IgD-negative memory B cell (primary cell): Measurements from ENCODE around the gene NTRK2. TPM values are rescaled to one million over a fixed set of nuclear protein-coding genes. Genes with fewer than 3 reads are reported as not detected.

Experiments used
- H3K27ac Mint-ChIP-seq, 3 donors: one replicate each; pipeline ENCODE4 v1.8.0; 2020 to 2022; ENCODE audit warnings: mild to moderate bottlenecking in 3 of 3, mixed read lengths in 3 of 3, moderate library complexity in 1 of 3
- H3K27me3 Mint-ChIP-seq: one replicate; pipeline ENCODE4 v1.8.0; 2021; ENCODE audit warnings: mixed read lengths
- H3K36me3 Mint-ChIP-seq: one replicate; pipeline ENCODE4 v1.8.0; 2020; ENCODE audit warnings: mild to moderate bottlenecking, mixed read lengths
- H3K4me1 Mint-ChIP-seq, 3 donors: one replicate each; pipeline ENCODE4 v1.8.0; 2020 to 2022; ENCODE audit warnings: mixed read lengths in 3 of 3, mild to moderate bottlenecking in 1 of 3
- H3K4me3 Mint-ChIP-seq, 4 donors: one replicate each; pipeline ENCODE4 v1.8.0; 2020 to 2022; ENCODE audit warnings: mild to moderate bottlenecking in 4 of 4, mixed read lengths in 4 of 4, moderate library complexity in 3 of 4
- H3K9me3 Mint-ChIP-seq, 3 donors: one replicate each; pipeline ENCODE4 v1.8.0; 2020 to 2021; ENCODE audit warnings: mixed read lengths in 3 of 3, mild to moderate bottlenecking in 1 of 3
- polyA plus RNA-seq: library from polyadenylated mRNA; unstranded; fragments of 300-500 nt; fragmentation: Illumina TruSeq; gene quantifications from one replicate; pipeline ENCODE4 v1.2.3, GENCODE V29; 2021

Gene NTRK2
- polyA plus RNA-seq, 1 donor from 2014 or later: not detected

DNA sequence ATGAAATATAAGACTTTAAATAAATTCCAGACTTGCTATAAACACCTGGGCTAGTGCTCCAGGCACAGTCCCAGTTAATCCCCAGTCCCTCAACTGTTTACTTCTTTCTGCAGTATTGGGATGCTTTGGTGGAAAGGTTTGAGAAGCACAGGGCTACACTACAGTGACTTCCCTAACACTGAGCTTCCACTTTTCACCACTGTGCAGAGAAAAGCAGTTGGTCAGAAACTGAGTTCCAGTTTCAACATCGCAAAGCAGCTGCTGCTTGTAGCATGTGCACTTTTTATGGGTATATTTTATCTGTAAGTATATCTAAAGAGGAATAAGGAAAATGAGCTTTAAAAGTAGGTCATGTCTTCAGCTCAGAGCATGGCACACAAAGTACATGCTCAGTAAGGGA lies 339.7 kb downstream of the NTRK2 start:
- no peak overlapping the region for H3K27ac Mint-ChIP-seq
- H3K27me3 Mint-ChIP-seq: peaks cover 3% of the 10 kb centered on the region
- H3K36me3 Mint-ChIP-seq: no peaks in the 10 kb centered on the region
- H3K9me3 Mint-ChIP-seq: peaks cover 0 to 2% (median 0%) of the 10 kb centered on the region in 3 donors
- H3K4me3 Mint-ChIP-seq: no peak overlapping the region
- peaks cover 0 to 2% (median 0%) of the 10 kb centered on the region in 3 donors for H3K4me1 Mint-ChIP-seq

DNA sequence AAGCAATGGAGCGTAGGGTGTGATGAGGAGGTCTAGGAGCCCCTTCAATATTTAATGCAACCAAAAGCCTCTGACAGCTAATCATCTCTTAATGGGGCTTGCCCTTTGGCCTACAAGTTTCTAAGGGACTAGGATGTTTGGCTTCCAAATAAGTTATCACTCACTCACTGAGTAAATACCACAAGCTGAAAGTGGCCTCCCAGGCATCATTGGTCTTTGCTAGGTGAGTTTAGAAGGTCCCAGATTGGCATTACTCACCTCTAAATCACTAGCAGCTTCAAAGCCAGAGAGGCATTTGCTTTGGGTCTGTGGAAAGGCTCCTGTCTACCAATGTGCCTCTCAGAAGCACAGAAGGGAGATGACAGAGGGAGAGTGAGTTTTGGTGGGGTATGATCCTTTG lies 344.2 kb downstream of the NTRK2 start:
- Mint-ChIP-seq H3K27me3 (no peaks in the 10 kb centered on the region), H3K36me3 (no peaks in the 10 kb centered on the region), H3K4me3 (no peak overlapping the region), H3K4me1 (peaks cover 0 to 2% (median 0%) of the 10 kb centered on the region in 3 donors), H3K27ac (no peak overlapping the region), H3K9me3 (peaks cover 0 to 3% (median 0%) of the 10 kb centered on the region in 3 donors)

DNA sequence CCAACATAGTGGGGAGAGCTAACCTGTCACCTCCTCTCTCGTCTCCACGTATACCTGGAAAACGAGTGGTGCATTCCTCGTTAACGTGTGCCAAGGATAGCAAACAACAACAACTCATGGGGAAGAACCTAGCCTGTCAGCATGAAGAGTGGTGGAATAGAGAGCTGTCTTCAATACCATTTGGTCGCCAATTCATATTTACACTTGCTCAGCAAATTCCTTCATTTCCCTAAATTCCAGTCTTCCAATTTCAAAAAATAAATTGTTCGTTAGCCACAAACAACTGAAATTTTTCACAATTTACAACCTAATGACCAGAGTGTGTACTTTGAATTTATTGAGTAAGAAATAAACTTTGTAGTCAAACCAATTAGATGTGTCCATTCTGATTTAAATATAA lies 344.8 kb downstream of the NTRK2 start:
- peaks cover 0 to 2% (median 0%) of the 10 kb centered on the region in 3 donors for H3K4me1 Mint-ChIP-seq
- H3K4me3 Mint-ChIP-seq: no peak overlapping the region
- no peak overlapping the region for H3K27ac Mint-ChIP-seq
- H3K36me3 Mint-ChIP-seq: no peaks in the 10 kb centered on the region
- H3K9me3 Mint-ChIP-seq: peaks cover 0 to 3% (median 0%) of the 10 kb centered on the region in 3 donors
- no peaks in the 10 kb centered on the region for H3K27me3 Mint-ChIP-seq

DNA sequence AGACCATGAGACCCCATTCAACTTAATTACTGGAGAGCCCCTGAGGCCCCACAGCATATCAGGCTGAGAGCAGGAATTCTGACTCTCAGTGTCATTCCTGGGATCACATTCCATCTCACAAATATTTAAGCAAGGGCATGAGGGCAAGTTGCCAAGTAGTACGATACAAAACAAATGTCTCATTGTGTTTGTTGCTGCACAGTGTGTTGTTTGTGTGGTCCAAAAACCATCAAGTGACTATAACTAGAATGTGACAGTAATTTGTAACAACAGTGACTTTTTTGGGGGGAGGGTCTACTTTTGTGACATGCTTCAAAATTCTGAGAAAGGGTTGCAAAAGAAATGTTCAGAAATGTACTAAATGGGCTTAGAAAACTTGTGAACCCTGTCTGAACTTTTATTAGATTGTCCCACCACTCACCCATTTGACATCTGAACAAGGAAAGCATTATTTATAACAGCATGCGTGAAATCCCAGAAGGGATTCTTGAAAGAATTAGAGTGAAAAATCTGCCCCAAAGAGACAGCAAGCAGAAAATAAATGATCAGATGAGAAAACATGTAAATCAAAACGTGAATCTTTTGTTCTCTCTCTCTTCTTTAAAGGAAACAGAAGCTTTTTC lies 347.0 kb downstream of the NTRK2 start:
- Mint-ChIP-seq H3K27ac (no peak overlapping the region), H3K36me3 (no peaks in the 10 kb centered on the region), H3K4me1 (no peaks in the 10 kb centered on the region), H3K9me3 (peaks cover 0 to 3% (median 0%) of the 10 kb centered on the region in 3 donors), H3K4me3 (no peak overlapping the region), H3K27me3 (no peaks in the 10 kb centered on the region)

DNA sequence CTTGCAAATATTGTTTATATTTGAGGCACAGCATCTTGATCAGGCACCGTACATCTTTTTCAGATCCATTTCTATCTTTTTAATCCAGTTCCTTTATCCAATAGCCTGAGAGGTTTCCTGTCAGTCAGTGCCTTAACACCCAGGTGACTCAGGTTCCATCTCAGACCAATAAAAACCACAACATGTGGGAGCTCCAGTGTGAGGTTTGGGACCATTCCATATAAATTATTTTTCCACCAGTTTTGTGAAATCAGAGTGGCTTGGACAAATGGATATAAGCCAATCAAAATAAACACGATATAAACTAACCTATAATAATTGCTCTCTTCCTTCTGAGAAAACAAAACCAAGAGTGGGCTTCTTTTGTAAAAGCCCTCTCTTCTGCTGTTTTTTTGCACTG lies 351.3 kb downstream of the NTRK2 start:
- Mint-ChIP-seq H3K4me1 (no peaks in the 10 kb centered on the region), H3K27ac (no peak overlapping the region), H3K27me3 (no peaks in the 10 kb centered on the region), H3K9me3 (peaks cover 0 to 1% (median 0%) of the 10 kb centered on the region in 3 donors), H3K4me3 (no peak overlapping the region), H3K36me3 (no peaks in the 10 kb centered on the region)

DNA sequence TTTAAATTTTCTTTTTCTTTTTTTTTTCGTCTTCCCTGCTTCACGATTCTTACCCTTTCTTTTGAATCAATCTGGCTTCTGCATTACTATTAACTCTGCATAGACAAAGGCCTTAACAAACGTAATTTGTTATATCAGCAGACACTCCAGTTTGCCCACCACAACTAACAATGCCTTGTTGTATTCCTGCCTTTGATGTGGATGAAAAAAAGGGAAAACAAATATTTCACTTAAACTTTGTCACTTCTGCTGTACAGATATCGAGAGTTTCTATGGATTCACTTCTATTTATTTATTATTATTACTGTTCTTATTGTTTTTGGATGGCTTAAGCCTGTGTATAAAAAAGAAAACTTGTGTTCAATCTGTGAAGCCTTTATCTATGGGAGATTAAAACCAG lies 352.2 kb downstream of the NTRK2 start:
- Mint-ChIP-seq H3K36me3 (no peaks in the 10 kb centered on the region), H3K27ac (no peak overlapping the region), H3K27me3 (no peaks in the 10 kb centered on the region), H3K4me1 (no peaks in the 10 kb centered on the region), H3K4me3 (no peak overlapping the region), H3K9me3 (no peaks in the 10 kb centered on the region)

DNA sequence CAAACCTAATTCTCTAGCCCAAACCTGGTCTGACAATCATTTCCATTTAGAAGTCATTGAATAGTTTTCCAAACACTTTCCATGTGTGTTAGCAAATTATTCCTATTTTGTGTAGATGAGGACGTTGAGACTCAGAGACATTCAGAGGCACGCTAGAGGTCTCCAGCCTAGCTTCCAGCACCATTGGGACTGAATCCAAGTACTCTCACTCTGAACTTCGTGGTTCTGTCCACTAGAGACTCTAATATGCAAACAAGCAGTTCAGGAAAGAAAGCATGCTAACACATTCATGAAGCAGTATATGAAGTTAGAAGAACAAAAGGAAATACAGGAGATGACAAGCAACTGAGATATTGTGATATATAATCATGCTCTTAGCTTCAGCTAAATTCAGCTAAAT lies 354.8 kb downstream of the NTRK2 start:
- no peaks in the 10 kb centered on the region for H3K27me3 Mint-ChIP-seq
- H3K27ac Mint-ChIP-seq: no peak overlapping the region
- H3K4me3 Mint-ChIP-seq: no peak overlapping the region
- H3K9me3 Mint-ChIP-seq: no peaks in the 10 kb centered on the region
- no peaks in the 10 kb centered on the region for H3K4me1 Mint-ChIP-seq
- H3K36me3 Mint-ChIP-seq: no peaks in the 10 kb centered on the region

DNA sequence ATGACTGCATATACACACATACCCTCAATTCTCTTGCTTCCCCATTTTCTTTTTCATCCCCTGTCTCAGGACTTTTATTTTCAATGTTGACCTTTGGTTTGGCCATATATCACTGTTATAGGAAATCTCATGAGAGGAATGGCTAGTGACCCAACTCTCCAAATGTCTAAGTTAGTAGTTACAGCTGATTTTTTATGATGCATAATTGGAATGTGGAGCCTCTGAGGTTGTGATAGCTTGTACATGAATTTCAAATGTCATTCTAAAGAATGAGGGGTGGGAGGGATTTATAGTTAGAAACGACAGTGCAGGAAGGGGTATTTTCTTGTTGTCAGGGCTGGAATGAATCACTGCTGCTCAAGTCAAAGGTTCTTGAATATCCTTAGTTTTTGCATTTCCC lies 356.1 kb downstream of the NTRK2 start:
- H3K4me3 Mint-ChIP-seq: no peak overlapping the region

DNA sequence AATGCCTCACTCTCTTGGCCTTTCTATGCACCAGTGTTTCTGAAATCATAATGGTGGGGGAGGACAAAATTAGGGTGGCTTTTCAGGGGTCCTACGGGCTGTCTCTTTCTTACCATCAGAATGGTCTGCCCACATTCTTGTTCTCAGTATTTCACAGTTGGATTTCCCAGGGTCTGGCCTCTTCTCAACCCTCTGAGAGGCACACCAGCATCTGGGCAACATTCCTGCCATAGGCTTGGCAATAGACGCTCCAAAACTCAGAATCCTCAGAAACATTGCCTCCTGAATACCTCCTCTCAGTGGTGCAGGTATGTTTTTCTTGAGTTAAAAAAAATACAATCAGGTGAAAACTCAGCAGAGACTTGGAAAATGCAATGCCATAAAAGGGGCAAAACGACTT lies 358.3 kb downstream of the NTRK2 start:
- peaks cover 1 to 3% (median 2%) of the 10 kb centered on the region in 3 donors for H3K9me3 Mint-ChIP-seq
- H3K4me3 Mint-ChIP-seq: no peak overlapping the region
- H3K27me3 Mint-ChIP-seq: no peaks in the 10 kb centered on the region
- no peak overlapping the region for H3K27ac Mint-ChIP-seq
- H3K4me1 Mint-ChIP-seq: no peaks in the 10 kb centered on the region
- H3K36me3 Mint-ChIP-seq: no peaks in the 10 kb centered on the region

More for the DNA sequence above, 356.1 kb downstream of the NTRK2 start:
- Mint-ChIP-seq H3K4me1 (no peaks in the 10 kb centered on the region), H3K36me3 (no peaks in the 10 kb centered on the region), H3K27ac (no peak overlapping the region), H3K9me3 (no peaks in the 10 kb centered on the region), H3K27me3 (no peaks in the 10 kb centered on the region)

DNA sequence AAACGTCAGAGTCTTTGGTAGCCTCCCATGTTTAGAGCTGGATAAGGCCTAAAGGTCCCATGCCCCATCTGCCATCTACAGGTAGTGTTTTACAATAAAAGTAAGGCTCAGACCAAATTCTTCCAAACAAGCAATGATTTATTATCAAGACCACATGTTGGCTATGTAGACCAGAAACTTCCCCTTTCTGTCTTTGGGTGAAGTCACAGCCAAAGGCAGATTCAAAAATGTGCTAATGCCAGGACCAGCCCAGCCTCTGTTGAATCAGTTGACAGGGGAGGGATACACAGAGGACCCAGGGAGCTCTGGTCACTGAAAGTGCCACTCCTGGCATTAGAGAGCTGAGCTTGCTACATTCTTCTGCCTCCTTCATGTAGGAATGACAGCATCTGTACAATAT lies 360.8 kb downstream of the NTRK2 start:
- no peak overlapping the region for H3K27ac Mint-ChIP-seq
- H3K27me3 Mint-ChIP-seq: no peaks in the 10 kb centered on the region
- H3K4me1 Mint-ChIP-seq: peaks cover 0 to 1% (median 0%) of the 10 kb centered on the region in 3 donors
- H3K9me3 Mint-ChIP-seq: peaks cover 2 to 6% (median 5%) of the 10 kb centered on the region in 3 donors
- H3K4me3 Mint-ChIP-seq: no peak overlapping the region
- peaks cover 2% of the 10 kb centered on the region for H3K36me3 Mint-ChIP-seq

DNA sequence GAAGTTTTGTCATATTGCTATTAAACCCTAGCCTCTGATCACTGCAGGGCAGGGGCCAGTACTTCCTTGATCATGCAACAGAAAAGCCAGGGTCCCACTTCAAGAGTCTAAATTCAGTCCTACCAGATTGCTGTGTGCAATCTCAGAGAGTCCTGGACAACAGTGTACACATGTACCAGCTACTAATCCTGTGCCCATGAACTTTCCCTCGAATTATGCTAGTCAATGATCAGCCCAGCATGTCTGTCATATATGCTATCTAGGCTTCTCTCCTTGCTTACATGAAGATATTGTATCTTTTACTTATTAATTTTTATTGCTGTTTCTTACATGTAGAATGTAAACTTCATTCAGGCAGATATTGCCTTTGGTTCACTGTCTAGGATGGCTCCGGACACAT lies 367.0 kb downstream of the NTRK2 start:
- Mint-ChIP-seq H3K4me3 (no peak overlapping the region), H3K4me1 (peaks cover 0 to 4% (median 0%) of the 10 kb centered on the region in 3 donors), H3K36me3 (peaks cover 2% of the 10 kb centered on the region), H3K9me3 (peaks cover 4 to 6% (median 6%) of the 10 kb centered on the region in 3 donors), H3K27me3 (no peaks in the 10 kb centered on the region), H3K27ac (no peak overlapping the region)

DNA sequence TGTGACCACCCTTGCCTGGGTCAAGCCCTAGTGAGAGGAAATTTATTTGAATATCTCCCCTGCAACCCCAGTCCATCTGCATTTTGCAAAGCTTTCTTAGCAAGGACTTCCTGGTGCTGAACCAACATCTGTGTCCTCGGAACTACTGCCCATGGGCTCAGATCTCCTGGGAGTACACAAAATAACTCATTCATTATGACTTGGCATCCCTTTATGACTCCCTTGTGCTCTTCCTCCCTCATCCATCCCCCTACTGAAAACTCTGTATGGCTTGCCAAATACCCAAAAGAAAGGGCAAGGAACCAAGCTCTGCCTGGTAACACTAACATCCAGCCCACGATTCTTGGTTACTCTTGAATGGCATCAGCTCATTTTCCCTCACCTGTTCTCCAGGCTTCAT lies 368.5 kb downstream of the NTRK2 start:
- Mint-ChIP-seq H3K9me3 (peaks cover 2 to 4% (median 4%) of the 10 kb centered on the region in 3 donors), H3K4me3 (no peak overlapping the region), H3K4me1 (peaks cover 0 to 4% (median 0%) of the 10 kb centered on the region in 3 donors), H3K36me3 (peaks cover under 1% of the 10 kb centered on the region), H3K27me3 (no peaks in the 10 kb centered on the region), H3K27ac (no peak overlapping the region)

DNA sequence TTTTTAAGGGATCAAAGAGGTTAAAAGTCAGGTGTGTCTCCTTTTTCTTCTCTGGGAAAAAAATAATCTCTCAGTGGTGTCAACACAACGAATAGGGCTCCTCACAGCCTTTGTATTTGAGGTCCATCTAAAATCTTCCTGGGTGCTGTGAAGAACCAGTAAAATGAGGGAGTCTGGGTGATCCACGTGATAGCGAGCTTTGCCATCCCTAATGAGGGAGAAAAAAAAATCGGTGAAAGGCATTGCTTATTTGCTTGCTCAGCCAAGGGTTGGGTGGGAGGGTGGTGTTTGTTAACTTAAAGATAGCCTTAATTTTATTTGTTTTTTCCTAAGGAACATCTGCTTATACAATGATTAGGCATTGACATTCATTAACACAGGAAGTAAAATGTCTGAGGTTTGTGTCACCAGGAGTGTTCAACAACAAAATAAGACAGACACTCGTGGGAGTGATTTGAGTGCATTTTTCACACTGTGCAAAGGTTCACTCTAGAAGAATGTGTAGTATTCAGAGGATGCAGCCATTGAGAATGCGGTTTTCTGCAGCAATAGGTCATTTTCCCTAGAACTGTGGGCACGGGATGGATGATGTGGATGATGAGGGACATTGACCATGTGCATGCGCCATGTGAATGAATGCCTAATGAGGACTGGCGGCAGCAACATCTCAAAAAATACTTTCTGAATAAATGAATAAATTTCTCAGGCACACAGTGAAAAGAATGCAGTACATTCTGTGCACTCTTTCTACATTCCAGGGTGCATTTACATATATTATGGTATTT lies 369.5 kb downstream of the NTRK2 start:
- no peak overlapping the region for H3K4me3 Mint-ChIP-seq
- peaks cover 0 to 4% (median 0%) of the 10 kb centered on the region in 3 donors for H3K9me3 Mint-ChIP-seq
- no peaks in the 10 kb centered on the region for H3K36me3 Mint-ChIP-seq
- no peak overlapping the region for H3K27ac Mint-ChIP-seq
- peaks cover 0 to 2% (median 0%) of the 10 kb centered on the region in 3 donors for H3K4me1 Mint-ChIP-seq
- H3K27me3 Mint-ChIP-seq: no peaks in the 10 kb centered on the region

DNA sequence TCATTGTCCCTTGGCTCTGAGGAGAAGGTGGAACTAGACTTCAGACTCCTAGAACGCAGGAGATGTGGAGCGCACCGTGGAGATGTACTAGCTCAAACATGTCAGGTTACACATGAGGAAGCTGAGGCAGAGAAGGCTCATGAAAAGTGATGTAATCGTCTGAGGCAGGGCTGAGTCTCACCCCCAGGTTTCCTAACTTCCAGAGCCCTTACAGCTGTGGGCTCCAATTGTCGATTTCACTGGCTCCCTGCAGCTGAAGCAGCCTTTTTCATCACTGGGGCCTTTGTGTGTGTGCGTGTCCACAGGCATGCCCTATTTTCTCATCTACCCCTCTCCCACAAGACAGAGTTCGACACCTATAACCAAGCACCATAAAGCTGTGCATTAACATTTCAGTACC lies 370.6 kb downstream of the NTRK2 start:
- H3K27me3 Mint-ChIP-seq: no peaks in the 10 kb centered on the region
- no peak overlapping the region for H3K4me3 Mint-ChIP-seq
- H3K36me3 Mint-ChIP-seq: no peaks in the 10 kb centered on the region
- H3K27ac Mint-ChIP-seq: no peak overlapping the region
- H3K9me3 Mint-ChIP-seq: peaks cover 0 to 4% (median 0%) of the 10 kb centered on the region in 3 donors
- H3K4me1 Mint-ChIP-seq: peaks cover 0 to 2% (median 0%) of the 10 kb centered on the region in 3 donors

DNA sequence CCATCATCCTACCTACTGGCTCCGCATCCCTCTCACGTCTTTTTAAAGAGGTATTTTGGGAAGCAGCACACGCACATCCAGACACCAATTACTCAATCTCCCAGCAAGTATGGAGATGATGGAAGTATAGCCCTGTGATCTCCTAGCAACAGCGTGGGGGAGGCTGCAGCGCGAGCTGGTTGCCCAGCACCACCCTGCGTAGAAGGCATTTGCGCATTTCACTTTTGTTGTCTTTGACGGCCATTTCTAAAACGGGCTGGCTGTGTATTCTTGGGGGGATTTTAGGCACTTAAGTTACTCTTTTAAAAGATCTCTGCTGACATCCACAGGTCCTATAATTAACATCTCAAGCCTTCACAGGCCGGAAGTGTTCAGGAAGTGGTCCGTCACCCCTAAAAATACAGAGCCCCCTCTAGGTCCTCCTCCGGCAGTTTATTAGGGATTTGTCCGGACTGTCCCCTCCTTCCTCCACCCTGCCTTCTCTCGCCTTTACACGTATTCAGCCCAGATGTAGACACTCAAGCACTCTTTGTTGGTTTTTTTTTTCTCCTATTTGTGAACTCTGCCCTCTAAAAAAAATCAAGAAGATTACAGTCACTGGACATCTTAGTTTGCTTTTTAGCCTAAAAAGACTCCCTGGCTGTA lies 371.4 kb downstream of the NTRK2 start:
- H3K36me3 Mint-ChIP-seq: no peaks in the 10 kb centered on the region
- peaks cover 0 to 4% (median 0%) of the 10 kb centered on the region in 3 donors for H3K9me3 Mint-ChIP-seq
- H3K27ac Mint-ChIP-seq: no peak overlapping the region
- peaks cover 0 to 2% (median 0%) of the 10 kb centered on the region in 3 donors for H3K4me1 Mint-ChIP-seq
- H3K4me3 Mint-ChIP-seq: no peak overlapping the region
- H3K27me3 Mint-ChIP-seq: no peaks in the 10 kb centered on the region
